CD4-positive, CD25-positive, alpha-beta regulatory T cell (primary cell): Measurements from ENCODE around the gene MED13L. TPM values are rescaled to one million over a fixed set of nuclear protein-coding genes. Genes with fewer than 3 reads are reported as not detected.

ENCODE experiments used
- ATAC-seq, 2 donors: fragments of 150-1000 bp; cut with Tn5 transposase; one replicate each; pipeline ENCODE4 v1.10.0; 2021; ENCODE audit warnings: low read depth in 2 of 2, moderate number of reproducible peaks in 2 of 2, moderate library complexity in 1 of 2
- DNase-seq, 3 donors: peaks; one replicate each; pipeline versions ENCODE4 v3.0.0 to v3.0.0-alpha.2; 2012 to 2022; ENCODE audit warnings: mixed read lengths in 1 of 3
- H3K27ac ChIP-seq: one replicate; pipeline ENCODE4 v1.7.0; 2013; ENCODE audit warnings: mild to moderate bottlenecking, low read length; ENCODE audit not compliant: insufficient read depth, poor library complexity, severe bottlenecking
- H3K27me3 ChIP-seq: one replicate; pipeline ENCODE4 v1.7.0; 2013; ENCODE audit warnings: low read length; ENCODE audit not compliant: control insufficient read depth, insufficient read depth
- H3K36me3 ChIP-seq: one replicate; pipeline ENCODE4 v1.7.0; 2013; ENCODE audit warnings: mild to moderate bottlenecking, low read length, moderate library complexity; ENCODE audit not compliant: control insufficient read depth, insufficient read depth
- H3K4me1 ChIP-seq: 2 replicates; pipeline ENCODE4 v1.7.0; 2013; ENCODE audit warnings: mild to moderate bottlenecking, low read length; ENCODE audit not compliant: insufficient read depth, control insufficient read depth, poor library complexity, severe bottlenecking
- H3K4me3 ChIP-seq: one replicate; pipeline ENCODE4 v1.7.0; 2013; ENCODE audit warnings: low read depth, mild to moderate bottlenecking, low read length, moderate library complexity
- H3K9me3 ChIP-seq, 2 experiments: 1 replicate in 1 of 2; 2 replicates in 1 of 2; pipeline ENCODE4 v1.7.0; 2013; ENCODE audit warnings: low read length in 2 of 2, mild to moderate bottlenecking in 1 of 2, moderate library complexity in 1 of 2; ENCODE audit not compliant: control insufficient read depth in 2 of 2
- H3K27ac Mint-ChIP-seq, 3 donors: one replicate each; pipeline ENCODE4 v1.8.0; 2020 to 2022; ENCODE audit warnings: mild to moderate bottlenecking in 3 of 3, mixed read lengths in 3 of 3, moderate library complexity in 2 of 3
- H3K27me3 Mint-ChIP-seq: one replicate; pipeline ENCODE4 v1.8.0; 2022; ENCODE audit warnings: mild to moderate bottlenecking, mixed read lengths
- H3K36me3 Mint-ChIP-seq: one replicate; pipeline ENCODE4 v1.8.0; 2020; ENCODE audit warnings: mixed read lengths
- H3K4me1 Mint-ChIP-seq, 4 donors: one replicate each; pipeline ENCODE4 v1.8.0; 2020 to 2022; ENCODE audit warnings: mixed read lengths in 4 of 4, mild to moderate bottlenecking in 1 of 4
- H3K4me3 Mint-ChIP-seq, 4 donors: one replicate each; pipeline ENCODE4 v1.8.0; 2020 to 2022; ENCODE audit warnings: mild to moderate bottlenecking in 4 of 4, mixed read lengths in 4 of 4, moderate library complexity in 3 of 4
- H3K9me3 Mint-ChIP-seq, 7 donors: one replicate each; pipeline ENCODE4 v1.8.0; 2020 to 2022; ENCODE audit warnings: mixed read lengths in 7 of 7, mild to moderate bottlenecking in 3 of 7, moderate library complexity in 2 of 7
- polyA plus RNA-seq, 4 donors: library from polyadenylated mRNA; unstranded; fragments of 300-500 nt; fragmentation: Illumina TruSeq; gene quantifications; one replicate each; pipeline ENCODE4 v1.2.3, GENCODE V29; 2021
- total RNA-seq: library from RNA; stranded (reverse); gene quantifications from one replicate; pipeline ENCODE4 v1.2.3, GENCODE V29; 2022

MED13L gene
- total and polyA plus RNA-seq, 5 donors from 2014 or later, result 4.5 to 179 (median 7.0) TPM

DNA sequence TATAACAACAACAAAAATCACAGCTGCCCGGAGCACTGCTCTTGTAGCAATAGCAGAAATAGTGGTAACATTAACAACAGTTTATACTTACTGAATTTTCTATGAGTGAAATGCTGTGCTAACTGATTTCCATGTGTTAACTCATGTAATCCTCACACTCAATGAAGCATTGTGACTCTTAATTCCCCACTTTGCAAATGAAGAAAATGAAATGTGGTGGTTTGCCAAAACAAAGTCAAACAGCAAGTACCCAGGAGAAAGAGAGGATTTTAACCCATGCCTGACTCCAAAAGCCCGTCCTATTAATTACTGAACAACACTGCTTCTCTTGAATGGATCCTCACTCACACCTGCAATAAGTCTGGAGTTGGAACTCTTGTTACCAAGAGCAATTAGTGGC lies 123.5 kb downstream of the MED13L start:
- Mint-ChIP-seq H3K36me3 (no peaks in the 10 kb centered on the region), H3K27ac (no peak overlapping the region), H3K27me3 (no peaks in the 10 kb centered on the region), H3K9me3 (no peaks in the 10 kb centered on the region), H3K4me3 (no peak overlapping the region), H3K4me1 (peaks cover 54 to 68% (median 57%) of the 10 kb centered on the region in 4 donors)
- H3K36me3 ChIP-seq, result no peaks in the 10 kb centered on the region
- H3K27me3 ChIP-seq, result no peaks in the 10 kb centered on the region
- H3K4me1 ChIP-seq, result peaks cover 6% of the 10 kb centered on the region
- H3K9me3 ChIP-seq, result no peaks in the 10 kb centered on the region
- ATAC-seq, result no peak
- no peak overlapping the region for H3K27ac ChIP-seq
- no peak overlapping the region for H3K4me3 ChIP-seq
- no peak for DNase-seq

DNA sequence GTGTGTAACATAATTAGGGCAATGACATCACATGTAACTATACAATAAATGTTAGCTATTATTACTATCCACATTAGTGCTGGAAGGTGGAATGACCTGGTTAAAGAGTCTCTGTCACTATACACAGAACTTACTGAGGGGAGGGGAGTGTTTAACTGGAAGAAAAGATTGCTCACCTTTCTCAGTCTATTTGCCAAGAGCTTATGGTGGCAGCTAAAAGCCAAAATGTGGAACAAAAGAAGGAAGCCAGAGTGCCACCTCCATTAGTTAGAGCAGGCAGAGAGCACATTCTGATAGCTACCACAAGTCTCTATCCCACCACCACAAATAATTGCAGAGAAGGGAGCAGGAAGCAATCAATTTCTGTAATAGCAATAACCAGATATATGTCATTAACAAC lies 124.4 kb downstream of the MED13L start:
- Histone ChIP-seq H3K9me3 (no peaks in the 10 kb centered on the region), H3K27ac (no peak overlapping the region), H3K4me3 (no peak overlapping the region), H3K36me3 (no peaks in the 10 kb centered on the region), H3K4me1 (peaks cover 8% of the 10 kb centered on the region), H3K27me3 (no peaks in the 10 kb centered on the region)
- Mint-ChIP-seq H3K9me3 (no peaks in the 10 kb centered on the region), H3K4me3 (no peak overlapping the region), H3K27me3 (no peaks in the 10 kb centered on the region), H3K4me1 (peaks cover 53 to 66% (median 56%) of the 10 kb centered on the region in 4 donors), H3K27ac (no peak overlapping the region), H3K36me3 (no peaks in the 10 kb centered on the region)
- ATAC-seq (no peak), DNase-seq (no peak)

DNA sequence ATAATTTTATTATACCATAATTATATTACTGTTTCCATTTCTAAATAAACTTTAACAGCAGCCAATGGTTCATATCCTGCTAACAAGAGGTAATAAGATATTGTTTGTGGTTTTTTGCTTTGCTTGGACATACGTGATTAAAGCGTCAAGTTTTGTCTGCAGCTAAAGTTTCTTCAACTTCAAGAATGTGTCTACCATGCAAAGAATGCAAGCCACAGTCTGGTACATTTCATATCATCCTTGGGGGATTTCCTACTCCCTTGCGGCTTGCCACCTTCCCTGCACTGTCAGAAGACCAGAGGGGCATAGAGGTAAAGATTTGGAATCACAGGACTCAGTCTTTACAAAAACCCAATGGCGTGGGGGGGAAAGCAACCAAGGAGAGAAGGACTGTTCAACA lies 125.2 kb downstream of the MED13L start:
- Mint-ChIP-seq H3K27ac (no peak overlapping the region), H3K36me3 (no peaks in the 10 kb centered on the region), H3K4me1 (peaks cover 45 to 58% (median 48%) of the 10 kb centered on the region in 4 donors), H3K27me3 (no peaks in the 10 kb centered on the region), H3K9me3 (no peaks in the 10 kb centered on the region), H3K4me3 (no peak overlapping the region)
- H3K27me3 ChIP-seq, result no peaks in the 10 kb centered on the region
- H3K27ac ChIP-seq, result no peak overlapping the region
- H3K9me3 ChIP-seq, result no peaks in the 10 kb centered on the region
- DNase-seq (no peak), ATAC-seq (no peak)
- H3K36me3 ChIP-seq, result no peaks in the 10 kb centered on the region
- H3K4me3 ChIP-seq, result no peak overlapping the region
- H3K4me1 ChIP-seq, result peaks cover 8% of the 10 kb centered on the region

DNA sequence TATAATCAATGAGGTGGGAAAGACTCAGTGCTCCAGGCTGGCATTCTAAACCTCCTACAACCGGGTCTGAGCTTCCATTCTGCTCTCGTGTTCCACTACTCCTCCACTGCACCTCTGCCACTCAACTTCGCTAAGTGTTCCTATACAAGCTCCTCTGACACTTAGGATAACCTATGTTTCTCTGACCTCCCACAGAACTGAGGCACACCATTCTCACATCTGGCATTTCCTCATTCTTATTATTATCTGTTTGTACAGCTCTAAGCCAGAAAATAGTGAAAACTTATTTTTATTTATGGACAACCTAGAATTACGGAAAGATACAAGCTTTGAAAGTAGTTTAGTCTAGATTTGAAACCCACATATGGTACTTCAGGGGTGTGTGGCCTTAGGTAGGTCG lies 127.0 kb downstream of the MED13L start:
- no peak for ATAC-seq
- peak overlapping the region in 1 of 3 donors; percentile 27 for H3K27ac Mint-ChIP-seq
- DNase-seq, result no peak
- H3K9me3 ChIP-seq, result no peaks in the 10 kb centered on the region
- H3K4me1 Mint-ChIP-seq, result peaks cover 38 to 49% (median 42%) of the 10 kb centered on the region in 4 donors
- no peaks in the 10 kb centered on the region for H3K27me3 Mint-ChIP-seq
- no peak overlapping the region for H3K4me3 Mint-ChIP-seq
- H3K4me3 ChIP-seq, result no peak overlapping the region
- H3K4me1 ChIP-seq, result peaks cover 8% of the 10 kb centered on the region
- H3K27me3 ChIP-seq, result no peaks in the 10 kb centered on the region
- no peaks in the 10 kb centered on the region for H3K36me3 ChIP-seq
- H3K36me3 Mint-ChIP-seq, result no peaks in the 10 kb centered on the region
- no peak overlapping the region for H3K27ac ChIP-seq
- H3K9me3 Mint-ChIP-seq, result no peaks in the 10 kb centered on the region

DNA sequence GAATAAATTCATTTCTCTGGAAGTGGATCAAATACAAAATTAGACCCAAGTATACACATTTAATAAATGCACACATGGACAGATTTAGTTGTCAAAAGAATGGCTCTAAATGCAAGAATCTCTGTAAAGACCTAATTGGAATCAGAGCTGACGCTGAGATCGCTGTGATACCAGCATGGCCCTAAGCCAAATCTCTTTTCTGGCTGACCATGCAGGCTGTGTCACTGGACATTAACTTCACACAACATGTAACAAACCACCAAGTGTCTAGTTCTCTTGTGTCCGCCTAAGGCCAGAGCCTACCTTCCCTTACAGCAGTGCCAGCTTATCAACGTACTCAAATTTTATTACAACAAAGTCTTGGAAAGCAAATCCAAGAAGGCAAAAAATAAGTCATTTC lies 127.5 kb downstream of the MED13L start:
- Histone ChIP-seq H3K36me3 (no peaks in the 10 kb centered on the region), H3K4me1 (peaks cover 8% of the 10 kb centered on the region), H3K4me3 (no peak overlapping the region), H3K27me3 (no peaks in the 10 kb centered on the region), H3K27ac (no peak overlapping the region), H3K9me3 (no peaks in the 10 kb centered on the region)
- H3K4me3 Mint-ChIP-seq, result no peak overlapping the region
- H3K27me3 Mint-ChIP-seq, result no peaks in the 10 kb centered on the region
- peaks cover 38 to 51% (median 43%) of the 10 kb centered on the region in 4 donors for H3K4me1 Mint-ChIP-seq
- ATAC-seq (no peak), DNase-seq (no peak)
- peak overlapping the region in 1 of 3 donors; percentile 8 for H3K27ac Mint-ChIP-seq
- H3K9me3 Mint-ChIP-seq, result no peaks in the 10 kb centered on the region
- no peaks in the 10 kb centered on the region for H3K36me3 Mint-ChIP-seq

DNA sequence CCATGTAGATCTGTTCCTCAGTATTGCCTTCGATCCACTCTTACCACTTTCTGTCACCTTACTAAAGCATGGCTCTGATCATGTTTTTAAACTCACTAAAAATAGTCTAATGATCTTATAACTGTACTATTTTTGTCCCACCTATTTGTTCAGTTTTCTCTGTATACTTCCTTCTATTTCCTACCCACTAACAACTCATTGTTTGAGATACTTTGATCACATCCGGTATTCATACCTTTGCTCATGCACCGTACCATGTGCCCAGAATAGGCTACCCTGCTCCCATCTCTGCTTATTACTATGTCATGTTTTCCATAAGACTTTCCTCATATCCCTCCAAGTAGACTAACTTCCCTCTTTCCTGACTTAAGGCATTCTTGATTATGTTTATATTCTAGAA lies 128.6 kb downstream of the MED13L start:
- Mint-ChIP-seq H3K36me3 (no peaks in the 10 kb centered on the region), H3K4me3 (no peak overlapping the region), H3K9me3 (no peaks in the 10 kb centered on the region), H3K27ac (peak overlapping the region in 1 of 3 donors; percentile 11), H3K4me1 (peaks cover 39 to 56% (median 49%) of the 10 kb centered on the region in 4 donors), H3K27me3 (no peaks in the 10 kb centered on the region)
- H3K4me1 ChIP-seq, result peaks cover 14% of the 10 kb centered on the region
- no peaks in the 10 kb centered on the region for H3K27me3 ChIP-seq
- no peak for DNase-seq
- no peaks in the 10 kb centered on the region for H3K36me3 ChIP-seq
- no peaks in the 10 kb centered on the region for H3K9me3 ChIP-seq
- H3K4me3 ChIP-seq, result no peak overlapping the region
- ATAC-seq, result peak; percentile 50 to 53
- H3K27ac ChIP-seq, result no peak overlapping the region

DNA sequence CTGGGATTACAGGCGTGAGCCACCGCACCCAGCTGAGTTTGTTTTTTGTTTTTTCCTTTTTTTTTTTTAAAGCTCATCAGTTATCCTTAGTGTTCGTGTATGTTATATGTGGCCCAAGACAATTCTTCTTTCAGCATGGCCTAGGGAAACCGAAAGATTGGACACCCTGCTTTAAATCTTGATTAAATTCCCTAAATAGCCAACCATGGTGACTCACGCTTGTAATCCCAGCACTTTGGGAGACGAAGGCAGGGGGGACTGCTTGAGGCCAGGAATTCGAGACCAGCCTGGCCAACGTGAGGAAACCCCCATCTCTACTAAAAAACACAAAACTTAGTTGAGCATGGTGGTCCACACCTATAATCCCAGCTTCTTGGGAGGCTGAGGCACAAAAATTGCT lies 131.1 kb downstream of the MED13L start:
- H3K4me3 Mint-ChIP-seq, result peak overlapping the region in 1 of 4 donors; percentile 29
- ATAC-seq (no peak), DNase-seq (no peak)
- H3K9me3 ChIP-seq, result no peaks in the 10 kb centered on the region
- H3K27me3 ChIP-seq, result no peaks in the 10 kb centered on the region
- H3K4me1 ChIP-seq, result peaks cover 23% of the 10 kb centered on the region
- H3K27ac ChIP-seq, result no peak overlapping the region
- H3K27me3 Mint-ChIP-seq, result no peaks in the 10 kb centered on the region
- H3K36me3 ChIP-seq, result no peaks in the 10 kb centered on the region
- H3K36me3 Mint-ChIP-seq, result no peaks in the 10 kb centered on the region
- H3K9me3 Mint-ChIP-seq, result no peaks in the 10 kb centered on the region
- H3K4me1 Mint-ChIP-seq, result peaks cover 47 to 58% (median 52%) of the 10 kb centered on the region in 4 donors
- H3K27ac Mint-ChIP-seq, result no peak overlapping the region
- no peak overlapping the region for H3K4me3 ChIP-seq

DNA sequence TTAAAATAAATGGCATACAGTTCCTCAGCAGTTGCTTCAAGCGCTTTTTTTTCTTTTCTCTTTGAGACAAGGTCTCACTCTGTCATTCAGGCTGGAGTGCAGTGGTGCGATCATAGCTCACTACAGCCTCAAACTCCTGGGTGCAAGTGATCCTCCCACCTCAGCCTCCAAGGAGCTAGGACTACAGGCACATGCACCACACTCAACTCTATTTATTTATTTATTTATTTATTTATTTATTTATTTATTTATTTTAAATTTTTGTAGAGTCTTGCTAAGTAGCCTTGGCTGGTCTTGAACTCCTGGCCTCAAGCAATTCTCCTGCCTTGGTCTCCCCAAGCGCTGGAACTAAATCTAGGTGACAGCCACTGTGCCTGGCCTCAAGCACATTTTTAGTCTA lies 132.0 kb downstream of the MED13L start:
- DNase-seq, result no peak
- H3K4me3 Mint-ChIP-seq, result no peak overlapping the region
- H3K4me1 Mint-ChIP-seq, result peaks cover 38 to 51% (median 45%) of the 10 kb centered on the region in 4 donors

More for the DNA sequence above, 132.0 kb downstream of the MED13L start:
- H3K27ac ChIP-seq, result no peak overlapping the region
- Mint-ChIP-seq H3K27ac (peak overlapping the region in 1 of 3 donors; percentile 15), H3K9me3 (no peaks in the 10 kb centered on the region), H3K27me3 (no peaks in the 10 kb centered on the region), H3K36me3 (no peaks in the 10 kb centered on the region)
- H3K9me3 ChIP-seq, result no peaks in the 10 kb centered on the region
- no peaks in the 10 kb centered on the region for H3K36me3 ChIP-seq
- ATAC-seq, result no peak
- no peak overlapping the region for H3K4me3 ChIP-seq
- H3K27me3 ChIP-seq, result no peaks in the 10 kb centered on the region
- peaks cover 23% of the 10 kb centered on the region for H3K4me1 ChIP-seq
